Peyer's patch (tissue), 4 donors: ENCODE measurements around the gene VTI1A.

ENCODE experiments used
- CTCF ChIP-seq, 6 experiments: fragments of 450-650 bp in 4 of 6; fragments of 200-600 bp in 2 of 6; sonication (generic) in 1 of 6; IDR thresholded peaks; one replicate each; pipeline ENCODE4 v1.5.1; 2017 to 2019; ENCODE audit warnings: antibody characterized with exemption in 6 of 6, mild to moderate bottlenecking in 3 of 6, moderate library complexity in 1 of 6
- POLR2A ChIP-seq, 2 donors: fragments of 450-650 bp; IDR thresholded peaks; one replicate each; pipeline ENCODE4 v1.5.1; 2017; ENCODE audit warnings: antibody characterized with exemption in 2 of 2, mild to moderate bottlenecking in 2 of 2, moderate library complexity in 2 of 2

- TF ChIP-seq CTCF (IDR thresholded peaks at IDR 0.05) (no peak), POLR2A (IDR thresholded peaks at IDR 0.05) (no peak)
Measured at GRCh38 chr10:112454910-112455779, 8.1 kb downstream of the VTI1A start.
